ENCODE measurements around the gene OXA1L.

DNA sequence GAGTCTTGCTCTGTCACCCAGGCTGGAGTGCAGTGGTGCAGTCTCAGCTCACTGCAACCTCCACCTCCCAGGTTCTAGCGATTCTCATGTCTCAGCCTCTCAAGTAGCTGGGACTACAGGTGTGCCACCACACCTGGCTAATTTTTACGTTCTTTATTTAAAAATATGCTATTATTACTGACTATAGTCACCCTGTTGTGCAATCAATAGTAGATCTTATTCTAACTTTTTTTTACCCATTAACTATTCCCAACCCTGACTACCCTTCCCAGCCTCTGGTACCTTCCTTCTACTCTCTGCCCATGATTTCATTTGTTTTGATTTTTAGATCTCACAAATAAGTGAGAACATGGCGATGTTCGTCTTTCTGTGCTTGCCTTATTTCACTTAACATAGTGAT lies 2.5 kb downstream of the OXA1L start:
- TF ChIP-seq, protein P1, sequence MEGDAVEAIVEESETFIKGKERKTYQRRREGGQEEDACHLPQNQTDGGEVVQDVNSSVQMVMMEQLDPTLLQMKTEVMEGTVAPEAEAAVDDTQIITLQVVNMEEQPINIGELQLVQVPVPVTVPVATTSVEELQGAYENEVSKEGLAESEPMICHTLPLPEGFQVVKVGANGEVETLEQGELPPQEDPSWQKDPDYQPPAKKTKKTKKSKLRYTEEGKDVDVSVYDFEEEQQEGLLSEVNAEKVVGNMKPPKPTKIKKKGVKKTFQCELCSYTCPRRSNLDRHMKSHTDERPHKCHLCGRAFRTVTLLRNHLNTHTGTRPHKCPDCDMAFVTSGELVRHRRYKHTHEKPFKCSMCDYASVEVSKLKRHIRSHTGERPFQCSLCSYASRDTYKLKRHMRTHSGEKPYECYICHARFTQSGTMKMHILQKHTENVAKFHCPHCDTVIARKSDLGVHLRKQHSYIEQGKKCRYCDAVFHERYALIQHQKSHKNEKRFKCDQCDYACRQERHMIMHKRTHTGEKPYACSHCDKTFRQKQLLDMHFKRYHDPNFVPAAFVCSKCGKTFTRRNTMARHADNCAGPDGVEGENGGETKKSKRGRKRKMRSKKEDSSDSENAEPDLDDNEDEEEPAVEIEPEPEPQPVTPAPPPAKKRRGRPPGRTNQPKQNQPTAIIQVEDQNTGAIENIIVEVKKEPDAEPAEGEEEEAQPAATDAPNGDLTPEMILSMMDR (IDR thresholded peaks at IDR 0.05; ENCODE audit: low read length): no peak
- no peak for TF ChIP-seq EZH2 (IDR thresholded peaks at IDR 0.05; ENCODE audit: borderline replicate concordance, low read length)

All from OCI-LY1 (cell line).